OCI-LY3 (cell line): Measurements from ENCODE around the gene EIPR1.

Experiments
- H2AFZ ChIP-seq: fragments of 200-600, 300-600 bp; shearing (Covaris generic); 2 replicates; pipeline ENCODE4 v1.6.0; 2014; ENCODE audit warnings: antibody characterized with exemption, low read depth, low read length
- H3K27ac ChIP-seq: fragments of 200-600, 300-600 bp; sonication (generic); 2 replicates; pipeline ENCODE4 v1.5.1; 2014; ENCODE audit warnings: mild to moderate bottlenecking, low read length, moderate library complexity, mixed read lengths
- H3K27me3 ChIP-seq: fragments of 200-600, 300-600 bp; sonication (generic); 2 replicates; pipeline ENCODE4 v1.6.1; 2014; ENCODE audit warnings: low read depth, low read length, mixed read lengths
- H3K36me3 ChIP-seq: fragments of 200-600, 300-600 bp; sonication (generic); replicated peaks from 2 replicates; pipeline ENCODE3; 2014; ENCODE audit warnings: low read depth, low read length, mixed read lengths
- H3K4me1 ChIP-seq: fragments of 300-600, 200-600 bp; sonication (generic); 2 replicates; pipeline ENCODE4 v1.6.1; 2014; ENCODE audit warnings: low read length, mixed read lengths
- H3K4me2 ChIP-seq: fragments of 200-600, 300-600 bp; sonication (generic); 2 replicates; pipeline ENCODE4 v1.6.1; 2014; ENCODE audit warnings: low read length, mixed read lengths
- H3K4me3 ChIP-seq: fragments of 300-600, 200-600 bp; sonication (generic); 2 replicates; pipeline ENCODE4 v1.5.1; 2014; ENCODE audit warnings: antibody characterized with exemption, mild to moderate bottlenecking, low read length, moderate library complexity
- H3K79me2 ChIP-seq: fragments of 300-600, 200-600 bp; shearing (Covaris generic); 2 replicates; pipeline ENCODE4 v1.6.1; 2014; ENCODE audit warnings: mild to moderate bottlenecking, low read length, mixed read lengths
- H3K9ac ChIP-seq: fragments of 300-600, 200-600 bp; shearing (Covaris generic); 2 replicates; pipeline ENCODE4 v1.6.0; 2014; ENCODE audit warnings: mild to moderate bottlenecking, low read length, moderate library complexity
- H3K9me3 ChIP-seq: fragments of 200-600, 300-600 bp; shearing (Covaris generic); 2 replicates; pipeline ENCODE4 v1.6.1; 2014; ENCODE audit warnings: low read length, mixed read lengths; ENCODE audit not compliant: insufficient read depth
- H4K20me1 ChIP-seq: fragments of 200-600, 300-600 bp; sonication (generic); 2 replicates; pipeline ENCODE4 v1.6.1; 2016; ENCODE audit warnings: low read length, mixed read lengths; ENCODE audit not compliant: insufficient read depth
- CTCF ChIP-seq: fragments of 200-600, 300-600 bp; sonication (generic); IDR thresholded peaks from 2 replicates; pipeline ENCODE4 v1.5.1; 2014; ENCODE audit warnings: antibody characterized with exemption, low read length, low read depth
- EZH2phosphoT487 ChIP-seq: fragments of 200-600 bp; shearing (Covaris generic); IDR thresholded peaks from 2 replicates; pipeline ENCODE4 v1.6.1; 2018; ENCODE audit warnings: antibody characterized with exemption, mixed run types, low read depth

Gene EIPR1

GRCh38 chr2:3356799-3357198 lies 20.8 kb downstream of the EIPR1 start:
- Histone ChIP-seq H3K4me1 (peaks cover 20% of the 10 kb centered on the region), H3K4me3 (no peak overlapping the region), H3K9me3 (no peaks in the 10 kb centered on the region), H3K4me2 (peak overlapping the region; percentile 1; the same call in 1 of the 2 replicates), H4K20me1 (no peaks in the 10 kb centered on the region), H3K27me3 (no peaks in the 10 kb centered on the region), H3K79me2 (peaks cover 54% of the 10 kb centered on the region), H3K36me3 (peaks cover 21% of the 10 kb centered on the region), H3K9ac (no peak overlapping the region), H2AFZ (no peak overlapping the region), H3K27ac (peak overlapping the region; percentile 11)
- no peak for TF ChIP-seq CTCF
- TF ChIP-seq EZH2phosphoT487 = no peak

GRCh38 chr2:3355951-3356569 lies 21.6 kb downstream of the EIPR1 start:
- Histone ChIP-seq H3K27me3 (no peaks in the 10 kb centered on the region), H3K79me2 (peaks cover 46% of the 10 kb centered on the region), H3K4me3 (no peak overlapping the region), H3K9me3 (no peaks in the 10 kb centered on the region), H3K4me1 (peaks cover 20% of the 10 kb centered on the region), H3K36me3 (peaks cover 27% of the 10 kb centered on the region), H2AFZ (no peak overlapping the region), H3K9ac (no peak overlapping the region), H4K20me1 (no peaks in the 10 kb centered on the region), H3K4me2 (no peak overlapping the region), H3K27ac (no peak overlapping the region)
- TF ChIP-seq EZH2phosphoT487 = no peak
- TF ChIP-seq CTCF = no peak

- H3K27ac ChIP-seq = no peak overlapping the region
- no peak overlapping the region for H3K9ac ChIP-seq
- peaks cover 36% of the 10 kb centered on the region for H3K36me3 ChIP-seq
- peaks cover 38% of the 10 kb centered on the region for H3K79me2 ChIP-seq
- TF ChIP-seq EZH2phosphoT487 (no peak), CTCF (no peak)
- H2AFZ ChIP-seq = no peak overlapping the region
- H4K20me1 ChIP-seq = no peaks in the 10 kb centered on the region
- no peak overlapping the region for H3K4me3 ChIP-seq
- no peak overlapping the region for H3K4me2 ChIP-seq
- H3K27me3 ChIP-seq = no peaks in the 10 kb centered on the region
- peaks cover 4% of the 10 kb centered on the region; the same call in 1 of the 2 replicates for H3K9me3 ChIP-seq
- peaks cover 20% of the 10 kb centered on the region for H3K4me1 ChIP-seq
Observed at GRCh38 chr2:3354986-3355385, 22.6 kb downstream of the EIPR1 start.

- H3K36me3 ChIP-seq = peaks cover 42% of the 10 kb centered on the region
- H3K4me3 ChIP-seq = no peak overlapping the region
- H3K9ac ChIP-seq = no peak overlapping the region
- no peaks in the 10 kb centered on the region for H3K27me3 ChIP-seq
- no peak overlapping the region for H3K27ac ChIP-seq
- no peak for TF ChIP-seq EZH2phosphoT487
- no peaks in the 10 kb centered on the region for H3K4me1 ChIP-seq
- no peak overlapping the region for H3K4me2 ChIP-seq
- H3K79me2 ChIP-seq = no peaks in the 10 kb centered on the region; the same call in 1 of the 2 replicates
- peaks cover 4% of the 10 kb centered on the region; the same call in 1 of the 2 replicates for H3K9me3 ChIP-seq
- H2AFZ ChIP-seq = no peak overlapping the region
- no peaks in the 10 kb centered on the region for H4K20me1 ChIP-seq
Observed at GRCh38 chr2:3349211-3349693, 28.4 kb downstream of the EIPR1 start.
